Right cardiac atrium (tissue), 5 donors: ENCODE measurements around the gene SPIRE1. TPM values are rescaled to one million over a fixed set of nuclear protein-coding genes. Genes with fewer than 3 reads are reported as not detected.
"Not testable (repeated sequence)": the region's sequence is repeated elsewhere in the genome, so short reads cannot be mapped to it uniquely, and the experiment has no call there.

Source experiments
- ATAC-seq, 2 donors: fragments of 200-7000 bp; cut with Tn5 transposase; one replicate each; pipeline versions ENCODE4 v1.8.0 to v1.9.1; 2020; ENCODE audit warnings: moderate library complexity in 2 of 2, mild to moderate bottlenecking in 1 of 2
- DNase-seq, 3 donors: peaks; one replicate each; pipeline ENCODE4 v3.0.0-alpha.2; 2020
- H3K27ac ChIP-seq: one replicate; pipeline ENCODE4 v1.5.1; 2013; ENCODE audit warnings: mild to moderate bottlenecking, low read length, control low read depth, moderate library complexity
- H3K27me3 ChIP-seq: one replicate; pipeline ENCODE4 v1.6.1; 2013; ENCODE audit not compliant: control insufficient read depth, insufficient read depth
- H3K4me1 ChIP-seq: one replicate; pipeline ENCODE4 v1.6.1; 2013; ENCODE audit warnings: low read length; ENCODE audit not compliant: control insufficient read depth, insufficient read depth
- H3K4me3 ChIP-seq: one replicate; pipeline ENCODE4 v1.5.1; 2013; ENCODE audit warnings: low read length, control low read depth
- H3K9me3 ChIP-seq: one replicate; pipeline ENCODE4 v1.6.1; 2013; ENCODE audit warnings: low read length; ENCODE audit not compliant: control insufficient read depth
- WGBS: extraction: QIAGEN DNeasy Blood & Tissue Kit; methylation state at CpG from one replicate; pipeline ENCODE4 v1.1.7; 2013; 5-methylcytosine and 5-hydroxymethylcytosine counted together
- intact Hi-C, 4 donors: fragments of 100-400 bp; cut with DNase I; formaldehyde crosslinking; loops; one replicate each; pipeline versions ENCODE4 v1.11.0 to v1.14.0; 2022 to 2023
- polyA plus RNA-seq: library from polyadenylated mRNA; stranded (reverse); fragments of 200-250 nt; gene quantifications from one replicate; pipeline ENCODE4 v1.2.3, GENCODE V29; 2013
- total RNA-seq, 4 donors: library from RNA; stranded (reverse); fragmentation: NEBNext Ultra II Directional; extraction: Animal tissue kit (Norgen Biotek cat#: 25700); gene quantifications; one replicate each; pipeline ENCODE4 v1.2.1, GENCODE V29; 2021
- donor health status: healthy with polysubstance abuse.
- donor health status: DM: no; HTN: yes; CAD: no.
- donor health status: DM: no; HTN: no; CAD: no.
- donor health status: DM: no; HTN: yes; CAD: no; lungs with severe emphysema.
- donor health status: DM: yes; HTN: yes; CAD: no.

Gene SPIRE1
- total and polyA plus RNA-seq, 5 donors, result 9.5 to 41.9 (median 35.4) TPM

DNA sequence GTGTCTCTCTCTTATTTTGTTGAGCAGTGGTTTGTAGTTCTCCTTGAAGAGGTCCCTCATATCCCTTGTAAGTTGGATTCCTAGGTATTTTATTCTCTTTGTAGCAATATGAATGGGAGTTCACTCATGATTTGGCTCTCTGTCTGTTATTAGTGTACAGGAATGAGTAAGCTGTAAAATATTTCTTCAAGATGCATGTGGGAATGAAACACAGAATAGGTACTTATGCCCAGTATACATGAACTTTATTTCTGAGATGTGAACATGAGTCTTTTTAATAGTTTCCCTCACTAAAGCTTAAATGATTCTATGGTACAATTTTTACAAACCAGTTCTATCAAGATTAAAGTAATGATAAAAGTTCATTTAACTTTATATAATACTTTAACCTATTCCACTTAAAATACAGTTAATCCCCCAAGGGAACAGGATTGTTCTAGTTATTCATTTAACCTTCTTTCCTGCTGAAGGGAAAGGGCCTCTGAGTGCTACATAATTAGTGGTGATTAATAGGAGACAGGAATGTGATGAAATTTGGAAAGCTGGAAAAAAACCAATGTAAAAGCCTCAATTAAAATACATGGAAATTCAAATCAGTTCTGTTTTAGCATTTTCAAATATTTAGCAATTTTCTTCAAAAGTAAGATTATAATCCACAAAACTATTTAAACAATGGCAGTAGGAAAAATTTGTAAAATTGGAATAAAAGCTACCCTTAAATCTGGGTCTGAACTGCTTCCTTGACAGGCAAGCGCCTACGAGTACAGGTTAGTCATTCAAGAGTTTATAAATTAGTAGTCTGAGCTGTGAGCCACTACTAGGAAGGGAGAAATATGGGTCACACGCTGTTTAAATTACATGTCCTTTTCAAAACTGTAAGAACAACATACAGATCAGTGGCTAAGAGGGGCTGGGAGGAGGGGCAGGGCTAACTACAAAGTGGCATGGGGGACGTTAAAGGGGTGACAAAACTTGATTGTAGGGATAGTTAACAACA lies 28.9 kb downstream of the SPIRE1 start:
- 87% methylated on average over 4 of the region's 4 CpGs for WGBS
- Histone ChIP-seq H3K9me3 (no peaks in the 10 kb centered on the region), H3K27me3 (no peaks in the 10 kb centered on the region), H3K4me3 (no peak overlapping the region), H3K27ac (no peak overlapping the region), H3K4me1 (no peaks in the 10 kb centered on the region)
- ATAC-seq (no peak), DNase-seq (no peak)
- intact Hi-C loops, result no loop called here

DNA sequence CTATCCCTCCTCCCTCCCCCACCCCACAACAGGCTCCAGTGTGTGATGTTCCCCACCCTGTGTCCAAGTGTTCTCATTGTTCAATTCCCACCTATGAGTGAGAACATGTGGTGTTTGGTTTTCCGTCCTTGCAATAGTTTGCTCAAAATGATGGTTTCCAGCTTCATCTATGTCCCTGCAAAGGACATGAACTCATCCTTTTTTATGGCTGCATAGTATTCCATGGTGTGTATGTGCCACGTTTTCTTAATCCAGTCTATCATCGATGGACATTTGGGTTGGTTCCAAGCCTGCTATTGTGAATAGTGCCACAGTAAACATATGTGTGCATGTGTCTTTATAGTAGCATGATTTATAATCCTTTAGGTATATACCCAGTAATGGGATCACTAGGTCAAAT lies 30.7 kb downstream of the SPIRE1 start:
- H3K27me3 ChIP-seq, H3K9me3 ChIP-seq, H3K27ac ChIP-seq, H3K4me3 ChIP-seq, intact Hi-C loops, DNase-seq, ATAC-seq, H3K4me1 ChIP-seq: not testable (repeated sequence)
- 95% methylated on average over 3 of the region's 3 CpGs for WGBS

DNA sequence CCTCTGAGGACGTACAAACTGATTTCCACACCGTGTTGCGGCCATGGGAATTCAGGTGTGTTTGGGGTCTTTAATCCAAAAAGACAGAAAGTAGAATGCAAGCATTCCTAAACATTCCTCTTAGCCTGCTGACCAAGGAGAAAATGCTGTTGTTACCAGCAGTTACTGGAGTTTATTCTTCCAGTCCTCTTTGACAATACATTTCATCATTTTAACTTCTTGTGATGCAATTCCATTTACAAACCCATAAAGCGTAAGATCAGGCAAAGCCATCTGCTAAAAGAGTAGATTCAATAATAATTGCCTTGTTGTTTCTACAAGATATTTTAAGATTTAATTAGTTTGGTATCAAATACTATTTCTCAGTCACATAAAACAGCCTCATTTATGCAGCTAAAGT lies 32.7 kb downstream of the SPIRE1 start:
- Histone ChIP-seq H3K27ac (no peak overlapping the region), H3K27me3 (no peaks in the 10 kb centered on the region), H3K4me1 (no peaks in the 10 kb centered on the region), H3K9me3 (no peaks in the 10 kb centered on the region), H3K4me3 (no peak overlapping the region)
- DNase-seq, result no peak
- intact Hi-C loops, result no loop called here
- ATAC-seq, result no peak
- WGBS, result 86% methylated on average over 4 of the region's 4 CpGs

DNA sequence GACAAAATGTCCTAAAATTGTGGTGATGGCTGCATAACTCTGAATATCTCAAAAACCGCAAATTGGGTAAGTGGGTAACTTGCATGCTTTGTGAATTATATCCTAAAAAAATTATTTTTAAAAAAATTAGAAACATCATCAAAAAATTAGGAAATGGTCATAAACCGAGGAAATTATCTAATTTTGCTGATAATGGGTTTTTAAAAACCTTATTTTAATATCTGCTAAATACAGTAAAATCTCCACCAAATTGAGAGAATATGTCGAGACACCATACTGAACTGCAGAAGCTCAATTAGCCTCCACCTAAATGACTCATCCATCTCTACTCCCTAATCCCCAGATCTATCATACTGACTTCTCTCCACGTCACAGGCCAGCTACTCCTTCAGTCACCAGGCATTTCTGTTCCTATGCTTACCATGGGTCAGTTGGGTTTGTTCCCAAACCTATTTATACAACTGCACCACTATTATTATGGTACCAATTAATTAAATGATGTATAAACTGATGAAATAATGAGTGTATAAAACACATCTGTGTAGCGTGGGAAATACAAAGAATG lies 36.1 kb downstream of the SPIRE1 start:
- Histone ChIP-seq H3K27ac (no peak overlapping the region), H3K4me1 (no peaks in the 10 kb centered on the region), H3K4me3 (no peak overlapping the region), H3K27me3 (no peaks in the 10 kb centered on the region), H3K9me3 (no peaks in the 10 kb centered on the region)
- no peak for ATAC-seq
- no peak for DNase-seq
- intact Hi-C loops, result no loop called here
- WGBS, result 94% methylated on average over 5 of the region's 5 CpGs

DNA sequence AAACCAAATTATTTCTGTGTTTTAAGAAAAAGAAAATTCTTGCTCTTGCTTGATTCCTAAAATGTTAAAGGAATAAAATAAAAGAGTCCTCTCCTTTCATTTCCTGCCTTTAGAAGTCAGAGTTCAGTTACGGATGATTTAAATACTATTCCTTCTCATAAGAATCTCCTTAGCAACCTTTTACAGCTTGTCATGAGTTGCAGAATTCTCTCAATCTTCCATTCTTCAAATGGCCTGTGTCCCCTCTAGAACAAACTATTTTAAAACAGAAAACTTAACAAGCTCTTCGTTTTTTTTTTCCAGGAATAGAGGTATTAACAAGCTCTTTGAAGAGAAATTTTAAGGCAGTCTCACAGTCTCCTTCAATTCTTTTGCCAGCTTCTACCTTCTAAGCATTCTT lies 42.2 kb downstream of the SPIRE1 start:
- Histone ChIP-seq H3K27ac (no peak overlapping the region), H3K9me3 (no peaks in the 10 kb centered on the region), H3K27me3 (no peaks in the 10 kb centered on the region), H3K4me3 (no peak overlapping the region), H3K4me1 (no peaks in the 10 kb centered on the region)
- ATAC-seq (no peak), DNase-seq (no peak)
- WGBS, result 50% methylated on average over 2 of the region's 2 CpGs
- intact Hi-C loops, result no loop called here

DNA sequence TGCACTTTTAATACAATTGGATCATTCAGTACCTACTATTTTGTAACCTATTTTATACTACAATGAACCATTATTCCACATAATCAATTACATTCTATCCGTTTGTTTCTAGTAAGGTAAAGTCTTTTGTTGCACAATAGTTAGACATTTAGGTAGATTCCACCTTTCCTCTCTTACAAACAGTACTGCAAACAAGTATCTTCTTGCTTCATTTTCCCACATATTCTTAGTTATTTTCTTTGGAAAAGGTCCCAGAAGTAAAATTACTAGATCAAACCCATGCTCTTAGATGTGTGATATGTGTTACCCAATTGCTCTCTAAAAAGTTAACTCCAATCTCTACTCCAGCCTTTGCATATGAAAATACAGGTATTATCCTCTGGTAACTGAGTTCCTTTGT lies 49.6 kb downstream of the SPIRE1 start:
- Histone ChIP-seq H3K9me3 (no peaks in the 10 kb centered on the region), H3K27me3 (no peaks in the 10 kb centered on the region), H3K4me1 (no peaks in the 10 kb centered on the region), H3K27ac (no peak overlapping the region), H3K4me3 (no peak overlapping the region)
- 68% methylated on average over 1 of the region's 1 CpG for WGBS
- ATAC-seq, result no peak
- no peak for DNase-seq
- intact Hi-C loops, result no loop called here

DNA sequence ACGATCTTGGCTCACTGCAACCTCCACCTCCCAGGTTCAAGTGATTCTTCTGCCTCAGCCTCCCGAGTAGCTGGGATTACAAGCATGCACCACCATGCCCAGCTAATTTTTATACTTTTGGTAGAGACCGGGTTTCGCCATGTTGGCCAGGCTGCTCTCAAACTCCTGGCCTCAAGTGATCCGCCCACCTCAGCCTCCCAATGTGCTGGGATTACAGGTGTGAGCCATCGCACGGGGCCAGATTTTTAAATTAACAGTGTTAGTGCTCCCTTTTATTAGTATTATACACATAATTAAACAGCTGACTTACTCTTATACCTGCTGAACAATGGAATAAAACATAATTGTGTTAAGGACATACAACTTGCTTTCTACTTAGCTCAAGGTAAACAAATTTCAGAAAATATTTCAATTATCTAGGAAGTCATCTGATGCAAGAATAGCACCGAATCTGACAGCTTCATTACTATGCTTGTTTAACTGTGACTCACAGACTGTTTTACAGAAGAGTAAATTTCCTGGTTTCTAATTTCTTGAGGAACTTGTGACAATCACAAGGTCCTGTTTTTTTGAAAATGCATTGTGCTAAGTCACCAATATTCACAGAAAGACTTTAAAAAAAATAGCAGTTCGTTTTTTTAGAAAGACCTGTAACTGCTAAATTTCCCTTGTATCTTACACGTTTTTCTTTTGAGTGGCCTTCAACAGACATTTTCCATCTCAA lies 51.2 kb downstream of the SPIRE1 start:
- H3K27me3 ChIP-seq, result no peaks in the 10 kb centered on the region
- H3K4me3 ChIP-seq, result no peak overlapping the region
- intact Hi-C loops, result no loop called here
- H3K9me3 ChIP-seq, result no peaks in the 10 kb centered on the region
- WGBS, result 76% methylated on average over 10 of the region's 10 CpGs
- ATAC-seq (no peak), DNase-seq (no peak)
- no peaks in the 10 kb centered on the region for H3K4me1 ChIP-seq
- H3K27ac ChIP-seq, result no peak overlapping the region

DNA sequence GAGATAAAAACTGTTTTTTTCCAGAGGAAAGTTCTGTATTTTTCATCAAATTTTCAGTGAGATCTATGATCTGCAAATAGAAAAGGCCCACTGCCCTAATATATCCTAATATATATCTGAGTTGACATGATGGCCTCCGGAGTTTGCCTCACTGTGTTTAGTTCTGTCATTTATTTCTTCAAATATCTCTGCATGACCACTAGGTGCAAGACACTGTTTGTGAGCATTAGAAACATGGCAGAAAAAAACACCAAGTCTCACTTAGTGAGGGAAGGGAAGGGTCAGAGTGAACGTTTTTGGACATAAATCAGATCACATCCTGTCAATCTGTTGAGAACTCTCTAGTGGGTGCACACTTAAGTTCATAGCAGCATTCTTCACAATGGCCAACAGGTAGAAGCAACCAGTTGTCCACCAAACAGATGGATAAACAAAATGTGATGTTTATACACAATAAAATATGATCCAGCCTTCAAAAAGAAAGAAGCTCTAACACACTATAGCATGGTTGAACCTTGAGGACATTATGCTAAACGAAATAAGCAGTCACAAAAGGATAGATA lies 53.4 kb downstream of the SPIRE1 start:
- intact Hi-C loops, result no loop called here
- no peaks in the 10 kb centered on the region for H3K27me3 ChIP-seq
- no peak for ATAC-seq

DNA sequence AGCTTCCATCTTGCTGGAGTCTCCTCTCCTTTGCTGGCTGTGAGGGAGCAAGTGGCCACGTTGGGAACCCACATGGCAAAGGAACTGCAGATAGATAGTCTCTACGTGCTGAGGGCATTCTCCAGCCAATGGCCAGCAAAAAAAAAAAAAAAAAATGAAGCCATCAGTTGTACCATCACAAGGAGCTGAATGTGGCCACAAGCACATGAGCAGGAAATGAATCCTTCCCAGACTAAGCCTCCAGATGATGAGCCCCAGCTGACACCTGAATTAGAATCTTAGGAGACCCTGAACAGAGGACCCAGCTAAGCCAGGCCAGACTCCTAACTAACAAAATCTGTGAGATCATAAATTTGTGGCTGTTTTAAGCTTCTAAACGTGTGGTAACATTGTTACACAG lies 57.9 kb downstream of the SPIRE1 start:
- ATAC-seq, result no peak
- DNase-seq, result no peak
- Histone ChIP-seq H3K4me1 (peaks cover 2% of the 10 kb centered on the region), H3K9me3 (no peaks in the 10 kb centered on the region), H3K27me3 (no peaks in the 10 kb centered on the region), H3K27ac (no peak overlapping the region), H3K4me3 (no peak overlapping the region)
- 55% methylated on average over 3 of the region's 3 CpGs for WGBS
- intact Hi-C loops, result no loop called here

More for the DNA sequence above, 53.4 kb downstream of the SPIRE1 start:
- WGBS, result 71% methylated on average over 3 of the region's 3 CpGs
- H3K27ac ChIP-seq, result no peak overlapping the region
- no peak for DNase-seq
- H3K4me1 ChIP-seq, result no peaks in the 10 kb centered on the region
- H3K9me3 ChIP-seq, result no peaks in the 10 kb centered on the region
- no peak overlapping the region for H3K4me3 ChIP-seq

DNA sequence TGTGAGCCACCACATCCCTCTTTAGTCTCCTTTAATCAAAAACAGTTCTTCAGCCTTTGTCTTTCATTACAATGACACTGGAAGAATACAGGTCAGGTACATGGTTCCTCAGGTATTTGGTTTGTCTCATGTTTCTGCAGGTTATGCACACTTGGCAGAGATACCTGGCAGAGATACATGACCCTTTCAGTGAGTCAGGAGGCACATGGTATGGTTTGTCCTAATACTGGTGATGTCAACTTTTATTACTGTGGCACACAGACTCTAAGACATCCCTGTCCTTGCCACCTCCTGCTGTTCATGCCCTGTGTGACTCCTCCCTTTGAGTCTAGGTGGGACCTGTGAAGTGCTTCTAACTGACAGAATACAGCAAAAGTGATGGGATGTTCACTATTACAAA lies 58.4 kb downstream of the SPIRE1 start:
- peak in 1 of 2 donors; percentile 28 for ATAC-seq

More for the DNA sequence above, 58.4 kb downstream of the SPIRE1 start:
- no peaks in the 10 kb centered on the region for H3K27me3 ChIP-seq
- H3K9me3 ChIP-seq, result no peaks in the 10 kb centered on the region
- DNase-seq, result no peak
- intact Hi-C loops, result no loop called here
- H3K27ac ChIP-seq, result no peak overlapping the region
- H3K4me1 ChIP-seq, result peaks cover 2% of the 10 kb centered on the region
- H3K4me3 ChIP-seq, result no peak overlapping the region
